Prostate gland (tissue), 2 donors: ENCODE results near the gene NKAP.

Experiments used
- CTCF ChIP-seq, 4 experiments: fragments of 200-600 bp in 2 of 4; fragments of 450-650 bp in 2 of 4; sonication (generic) in 2 of 4; IDR thresholded peaks; 1 replicate in 3 of 4; 2 replicates in 1 of 4; pipeline ENCODE4 v1.5.1; 2016 to 2019; ENCODE audit warnings: antibody characterized with exemption in 4 of 4, mild to moderate bottlenecking in 2 of 4, moderate library complexity in 2 of 4
- POLR2AphosphoS5 ChIP-seq: sonication (generic); formaldehyde crosslinking; IDR thresholded peaks from one replicate; pipeline ENCODE4 v1.6.1; 2017; ENCODE audit warnings: antibody characterized with exemption

- no peak for TF ChIP-seq POLR2AphosphoS5
- no peak for TF ChIP-seq CTCF (IDR thresholded peaks at IDR 0.05)
These were observed 41.1 kb upstream of the NKAP start for GRCh38 chrX:119984652-119985051.
